CD4-positive, alpha-beta T cell treated with Interleukin-15 for 1 hour (primary cell): ENCODE results near the gene TM4SF1.

Experiments used
- DNase-seq: peaks from one replicate; pipeline ENCODE4 v3.0.0-alpha.2; 2020

TM4SF1 gene, protein sequence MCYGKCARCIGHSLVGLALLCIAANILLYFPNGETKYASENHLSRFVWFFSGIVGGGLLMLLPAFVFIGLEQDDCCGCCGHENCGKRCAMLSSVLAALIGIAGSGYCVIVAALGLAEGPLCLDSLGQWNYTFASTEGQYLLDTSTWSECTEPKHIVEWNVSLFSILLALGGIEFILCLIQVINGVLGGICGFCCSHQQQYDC

DNA sequence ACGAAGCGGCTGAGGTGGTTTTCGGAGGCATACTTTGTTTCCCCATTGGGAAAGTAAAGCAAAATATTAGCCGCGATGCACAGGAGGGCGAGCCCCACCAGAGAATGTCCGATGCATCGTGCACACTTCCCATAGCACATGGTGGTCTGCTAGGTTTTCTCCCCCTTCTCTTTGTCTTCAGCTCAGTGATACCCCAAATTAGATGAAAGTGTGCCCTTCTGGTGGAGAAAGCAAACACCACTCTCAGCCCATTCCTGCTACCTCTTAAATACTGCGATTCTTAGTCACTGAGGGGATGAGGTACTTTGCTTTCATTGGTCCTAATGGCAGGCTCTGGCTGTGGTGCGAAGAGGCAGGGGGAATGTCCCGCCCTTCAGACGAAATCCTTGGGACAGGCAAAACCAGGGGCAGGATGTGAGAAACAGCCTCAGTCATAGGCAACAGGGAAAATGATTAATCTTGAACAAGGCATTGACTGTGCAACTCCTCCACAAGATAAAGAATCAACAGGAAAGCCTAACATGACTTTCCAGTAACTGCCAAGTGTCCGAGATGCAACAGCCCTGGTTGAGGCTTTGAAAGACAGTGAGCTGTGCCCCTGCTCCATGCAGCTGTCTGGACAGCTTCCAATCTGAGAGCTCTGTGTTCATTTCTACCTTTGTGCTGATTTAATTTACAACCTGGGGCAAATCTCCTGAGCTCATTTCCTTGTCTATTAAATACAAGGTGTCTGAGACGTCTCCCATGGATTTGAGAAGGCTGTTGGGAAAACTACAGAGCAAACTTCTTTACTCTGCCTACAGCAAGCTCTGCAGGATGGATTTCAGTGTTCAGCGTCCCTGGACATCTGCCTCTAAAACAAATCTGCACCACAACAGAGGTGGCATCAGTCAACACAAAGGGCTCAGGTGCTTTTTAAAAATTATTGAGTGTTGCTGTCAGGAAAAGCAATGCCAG is at the start of gene TM4SF1:
TSS of gene TM4SF1 (minus strand) at position 242 of the 957 bp plus-strand sequence. CDS start at position 140, 102 bp downstream.
- DNase-seq, result no peak

DNA sequence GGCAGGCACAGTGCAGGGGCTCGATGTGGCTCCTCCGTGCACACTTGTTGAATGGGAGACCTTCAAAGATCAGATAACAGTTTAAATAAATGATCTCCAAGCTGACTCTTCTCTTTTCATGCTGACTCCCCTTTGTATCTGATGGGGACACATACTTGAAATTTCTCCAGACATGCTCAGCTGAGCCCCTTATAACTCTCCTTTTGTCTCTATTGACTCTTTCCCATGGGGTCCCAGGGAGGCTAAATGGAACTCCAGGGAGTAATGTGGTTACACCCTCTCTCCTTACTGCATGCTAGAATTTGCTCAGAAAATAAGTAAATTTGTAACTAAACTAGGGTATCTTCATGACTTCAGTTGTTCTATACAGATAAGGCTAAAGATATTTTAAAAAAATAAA is 48.9 kb upstream of the TM4SF1 start:
- DNase-seq, result no peak

GRCh38 chr3:149424918-149425317 is 47.5 kb upstream of the TM4SF1 start:
- no peak for DNase-seq

GRCh38 chr3:149421764-149422163 is 44.3 kb upstream of the TM4SF1 start:
- no peak for DNase-seq

GRCh38 chr3:149419816-149420215 is 42.4 kb upstream of the TM4SF1 start:
- DNase-seq, result no peak

GRCh38 chr3:149417727-149418126 is 40.3 kb upstream of the TM4SF1 start:
- no peak for DNase-seq

DNA sequence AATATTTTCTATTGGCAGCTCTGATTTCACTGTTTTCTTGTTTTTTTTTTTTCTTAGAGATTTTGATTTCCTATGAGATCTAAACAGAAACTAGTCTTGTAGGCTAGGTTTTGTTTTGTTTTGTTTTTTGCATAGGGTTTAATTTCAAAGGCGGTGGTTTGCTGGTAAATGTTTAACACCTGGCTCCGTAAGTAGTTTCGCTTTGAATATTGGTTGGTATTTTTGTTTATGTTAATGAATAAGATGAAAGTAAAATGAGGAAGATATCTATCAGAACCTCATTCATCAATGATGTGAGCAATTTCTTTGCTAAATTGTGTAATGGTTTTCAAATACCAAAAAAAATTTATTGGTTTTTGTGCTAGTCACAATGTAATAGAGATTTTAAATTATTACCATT is 39.7 kb upstream of the TM4SF1 start:
- DNase-seq, result no peak

DNA sequence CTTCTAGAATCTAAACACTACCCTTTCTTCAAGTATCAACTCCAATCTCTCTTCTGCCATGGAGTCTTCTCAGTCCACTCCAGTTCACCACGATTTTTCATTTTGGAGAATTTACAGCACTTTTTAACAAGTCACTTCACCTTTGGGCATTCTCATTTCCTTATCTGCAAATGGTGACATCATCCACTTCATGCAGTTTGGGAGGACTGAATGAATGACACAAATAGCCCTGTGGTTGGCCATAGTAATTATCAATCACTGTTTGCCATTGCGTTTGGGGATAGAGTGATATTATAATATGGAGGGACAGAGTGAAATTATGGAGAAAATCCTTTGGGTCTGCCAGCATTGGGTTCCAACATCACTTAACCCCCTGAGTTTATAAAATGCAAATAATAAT is 38.0 kb upstream of the TM4SF1 start:
- DNase-seq, result no peak

DNA sequence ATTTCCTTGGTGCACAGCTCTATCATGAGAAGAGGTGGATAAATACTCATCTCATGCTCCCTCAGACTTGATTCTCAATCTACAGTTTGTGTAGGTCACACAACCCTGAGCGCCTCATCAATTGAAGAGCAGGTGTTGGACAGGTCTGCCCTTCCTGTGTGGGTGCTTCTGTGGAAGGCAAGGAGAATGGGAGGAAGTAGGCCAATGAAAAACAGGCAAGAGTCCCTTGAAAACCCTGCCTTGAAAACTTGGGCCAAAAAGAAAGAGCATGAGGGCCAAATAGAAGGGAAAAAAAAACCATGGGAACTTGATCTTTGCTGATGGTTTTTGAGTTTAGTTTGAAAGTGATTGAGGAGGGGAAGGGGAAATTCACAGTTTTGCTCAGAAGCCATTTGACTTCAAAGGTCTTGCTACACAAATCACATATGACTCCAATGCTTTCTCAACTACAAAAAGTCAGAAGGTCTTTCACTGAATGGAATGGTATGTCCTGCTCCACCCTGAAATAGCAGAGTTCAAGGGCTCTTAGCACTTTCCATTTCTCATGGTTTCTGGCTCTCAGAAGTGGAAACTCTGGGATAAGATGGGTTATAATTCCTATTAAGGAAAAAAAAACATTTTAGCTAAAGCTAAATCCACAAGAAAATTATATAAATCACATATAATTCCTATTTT is 37.2 kb upstream of the TM4SF1 start:
- no peak for DNase-seq

DNA sequence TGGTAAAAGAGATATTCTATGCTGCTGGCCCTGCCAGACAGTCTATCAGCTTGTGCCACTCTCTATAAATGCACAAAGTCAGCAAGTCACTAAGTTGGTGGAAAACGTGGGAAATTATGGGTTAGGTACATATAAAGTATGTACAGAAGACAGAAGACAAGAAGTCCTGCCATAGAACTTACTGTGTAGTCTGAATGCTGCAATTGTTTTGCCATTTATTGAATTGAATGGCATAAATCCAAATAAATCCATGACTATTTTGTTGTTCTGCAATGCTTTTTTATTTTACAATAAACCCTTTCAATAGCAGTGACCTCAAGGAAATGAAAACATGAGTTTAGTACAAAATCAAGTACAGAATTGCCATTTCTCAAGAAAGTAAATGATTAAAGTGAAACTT is 34.1 kb upstream of the TM4SF1 start:
- DNase-seq, result no peak

GRCh38 chr3:149409351-149409750 is 31.9 kb upstream of the TM4SF1 start:
- no peak for DNase-seq

GRCh38 chr3:149407898-149408297 is 30.4 kb upstream of the TM4SF1 start:
- no peak for DNase-seq

DNA sequence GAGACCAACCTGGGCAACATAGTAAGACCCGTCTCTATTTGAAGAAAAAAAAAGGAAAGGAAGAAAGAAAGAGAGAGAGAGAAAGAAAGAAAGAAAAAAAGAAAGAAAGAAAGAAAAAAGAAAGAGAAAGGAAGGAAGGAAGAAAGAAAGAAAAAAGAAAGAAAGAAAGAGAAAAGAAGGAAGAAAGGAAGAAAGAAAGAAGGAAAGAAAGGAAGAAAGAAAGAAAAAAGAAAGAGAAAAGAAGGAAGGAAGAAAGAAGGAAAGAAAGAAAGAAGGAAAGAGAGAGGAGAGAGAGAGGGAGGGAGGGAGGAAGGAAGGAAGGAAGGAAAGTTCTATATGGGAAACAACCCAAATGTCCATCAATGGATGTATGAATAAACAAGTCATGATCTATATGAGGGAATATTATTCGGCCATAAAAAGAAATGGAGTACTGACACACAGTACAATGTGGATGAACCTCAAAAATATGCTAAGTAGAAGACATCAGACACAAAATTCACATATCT is 28.8 kb upstream of the TM4SF1 start:
- no peak for DNase-seq

DNA sequence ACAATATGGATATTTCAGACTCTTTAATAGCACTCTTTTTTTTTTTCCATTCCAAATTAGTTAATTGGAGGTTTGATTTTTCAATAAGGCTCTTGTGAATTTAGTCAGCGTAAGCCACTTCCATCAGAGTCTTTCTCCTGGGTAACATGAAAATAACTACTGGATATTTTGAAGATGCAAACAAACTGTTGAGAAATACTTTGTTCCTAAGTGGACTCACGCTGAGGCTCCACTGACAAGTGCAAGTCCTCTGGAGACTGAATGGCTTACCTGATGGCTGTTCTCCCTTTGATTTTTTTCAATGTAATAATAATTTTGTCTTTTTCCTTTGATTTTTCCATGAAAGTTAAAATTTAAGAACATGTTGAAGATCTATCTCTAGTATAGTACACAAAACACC is 26.0 kb upstream of the TM4SF1 start:
- DNase-seq, result no peak

DNA sequence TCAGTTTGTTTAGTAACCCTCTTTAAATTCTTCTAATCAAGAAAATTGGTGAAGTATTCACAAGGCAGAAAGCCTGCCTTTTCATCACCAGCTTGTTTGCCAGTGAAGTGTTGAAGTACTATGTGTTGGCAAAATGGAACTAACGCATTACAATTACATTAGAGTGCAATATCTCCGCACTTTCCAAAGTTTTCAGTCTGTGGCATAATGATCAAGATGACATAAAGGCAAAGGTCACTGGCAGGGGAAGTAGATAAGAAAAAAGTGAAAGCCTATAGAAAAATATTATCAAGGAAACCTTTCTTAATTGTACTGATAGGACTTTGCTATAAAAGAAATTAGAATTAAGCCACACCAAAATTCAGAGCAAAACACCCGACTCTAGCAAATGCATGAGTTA is 25.0 kb upstream of the TM4SF1 start:
- DNase-seq, result no peak

- DNase-seq, result no peak
These were observed 24.5 kb upstream of the TM4SF1 start for GRCh38 chr3:149401926-149402310.

GRCh38 chr3:149401212-149401925 is 23.9 kb upstream of the TM4SF1 start:
- DNase-seq, result no peak

- DNase-seq, result no peak
These were observed 23.2 kb upstream of the TM4SF1 start for GRCh38 chr3:149400645-149401044.

GRCh38 chr3:149398296-149398695 is 20.8 kb upstream of the TM4SF1 start:
- DNase-seq, result no peak

GRCh38 chr3:149397528-149397927 is 20.1 kb upstream of the TM4SF1 start:
- no peak for DNase-seq

GRCh38 chr3:149396476-149396875 is 19.0 kb upstream of the TM4SF1 start:
- DNase-seq, result no peak

DNA sequence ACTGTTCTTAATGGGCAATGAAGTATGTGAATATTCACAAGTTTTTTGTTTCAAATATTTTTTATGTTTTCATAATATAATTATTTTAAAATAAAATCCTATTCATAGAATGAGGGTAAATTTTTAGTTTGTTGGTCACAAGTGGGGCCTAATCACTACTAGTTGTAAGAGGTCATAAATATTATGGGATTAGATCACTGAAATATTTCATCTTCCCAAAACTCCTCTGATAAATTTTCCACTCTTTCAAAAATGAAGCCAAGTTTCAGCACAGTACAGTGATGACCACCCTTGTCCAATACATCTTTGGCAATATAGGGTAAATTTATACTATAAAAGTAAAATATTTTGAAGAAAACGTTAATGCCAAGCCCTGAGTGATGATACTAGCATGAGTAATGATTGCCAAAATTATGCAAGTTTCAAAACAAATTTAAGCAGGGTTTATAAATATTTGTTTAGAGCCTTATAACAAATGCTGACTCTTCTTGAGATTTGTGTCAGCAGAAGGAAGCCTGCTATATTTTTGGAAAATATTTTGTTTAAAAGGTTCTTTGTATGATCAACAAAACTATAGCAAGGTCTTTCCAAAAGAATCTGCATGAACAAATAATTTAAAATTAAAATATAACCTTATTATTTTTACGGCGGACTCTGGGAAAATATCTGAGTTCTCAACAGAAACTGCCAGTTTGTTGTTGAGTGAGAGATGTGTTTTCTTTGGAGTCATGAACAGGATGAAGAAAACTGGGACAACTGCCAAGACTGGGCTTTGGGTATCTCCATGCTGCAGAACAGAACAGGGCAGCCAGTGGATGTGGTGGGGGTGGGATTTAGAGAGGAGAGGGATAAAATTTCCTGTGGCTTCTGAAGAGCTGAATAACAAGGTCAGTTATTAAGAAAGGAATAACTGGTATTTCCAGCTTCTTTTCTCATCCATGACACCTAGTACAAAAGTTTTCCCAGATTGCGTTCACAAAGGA is 17.9 kb upstream of the TM4SF1 start:
- no peak for DNase-seq
